Ovary (tissue), 9 donors: Measurements from ENCODE around the gene SEPTIN7. TPM values are rescaled to one million over a fixed set of nuclear protein-coding genes. Genes with fewer than 3 reads are reported as not detected.

Source experiments
- DNase-seq, 5 donors: peaks; one replicate each; pipeline ENCODE4 v3.0.0-alpha.2; 2019 to 2020
- H3K27ac ChIP-seq, 2 donors: fragments of 200-600 bp; one replicate each; pipeline versions ENCODE4 v1.5.1 to v1.8.0; 2019 to 2022
- H3K27me3 ChIP-seq: fragments of 200-600 bp; one replicate; pipeline ENCODE4 v1.8.0; 2022
- H3K36me3 ChIP-seq: fragments of 200-600 bp; sonication (generic); one replicate; pipeline ENCODE4 v1.5.1; 2019
- H3K4me1 ChIP-seq: one replicate; pipeline ENCODE4 v1.8.1; 2013; ENCODE audit warnings: mild to moderate bottlenecking, moderate library complexity; ENCODE audit not compliant: insufficient read depth
- H3K4me3 ChIP-seq: fragments of 200-600 bp; sonication (generic); one replicate; pipeline ENCODE4 v1.5.1; 2017
- H3K9me3 ChIP-seq, 2 donors: fragments of 200-600 bp in 1 of 2; sonication (generic) in 1 of 2; one replicate each; pipeline versions ENCODE4 v1.5.1 to v1.8.1; 2013 to 2019; ENCODE audit warnings: mild to moderate bottlenecking in 1 of 2, moderate library complexity in 1 of 2
- CTCF ChIP-seq, 3 donors: fragments of 450-650 bp in 2 of 3; fragments of 200-600 bp in 1 of 3; IDR thresholded peaks; one replicate each; pipeline versions ENCODE4 v1.5.1 to v1.8.0; 2016 to 2022; ENCODE audit warnings: antibody characterized with exemption in 3 of 3, mild to moderate bottlenecking in 1 of 3
- EP300 ChIP-seq: sonication (generic); formaldehyde crosslinking; IDR thresholded peaks from one replicate; pipeline ENCODE4 v1.6.1; 2017; ENCODE audit warnings: antibody characterized with exemption
- POLR2A ChIP-seq: fragments of 450-650 bp; IDR thresholded peaks from one replicate; pipeline ENCODE4 v1.6.1; 2017; ENCODE audit warnings: antibody characterized with exemption, mild to moderate bottlenecking, moderate library complexity
- WGBS, 3 donors: extraction: QIAGEN DNeasy Blood & Tissue Kit in 1 of 3; methylation state at CpG; one replicate each; pipeline versions ENCODE4 v1.1.5 to v1.1.7; 2013 to 2017; 5-methylcytosine and 5-hydroxymethylcytosine counted together
- intact Hi-C, 4 donors: fragments of 100-400 bp; cut with DNase I; formaldehyde crosslinking; loops; one replicate each; pipeline versions ENCODE4 v1.11.0 to v1.15.1; 2022 to 2023
- polyA plus RNA-seq, 2 donors: library from polyadenylated mRNA; stranded (reverse); fragments of 200-250 nt in 1 of 2; fragments of 350-450 nt in 1 of 2; fragmentation: Illumina TruSeq in 1 of 2; extraction: RNeasy Lipid Tissue Mini Kit (QIAGEN cat#74804) in 1 of 2; gene quantifications; one replicate each; pipeline ENCODE4 v1.2.3, GENCODE V29; 2013 to 2014
- total RNA-seq, 7 donors: library from RNA; depleted of rRNA in 2 of 7; stranded (reverse); fragments of >200 nt in 2 of 7; fragmentation: NEBNext Ultra II Directional in 3 of 7; extraction: Animal tissue kit (Norgen Biotek cat#: 25700) in 3 of 7; gene quantifications; one replicate each; pipeline versions ENCODE4 v1.1.0 to v1.2.4, GENCODE V29; 2016 to 2023
- donor health status: DM: no; HTN: no; CAD: no; lungs with moderate emphysema.
- donor health status: DM: no; HTN: no; CAD: no.
- donor health status: Bipolar disorder and iron deficiency.
- donor health status: DM: yes; HTN: yes; CAD: no.
- donor health status: DM: no; HTN: no; CAD: no.
- donor health status: DM: yes; HTN: yes; CAD: no.

The SEPTIN7 gene
- total and polyA plus RNA-seq, 9 donors, result 141 to 356 (median 234) TPM

- no peaks in the 10 kb centered on the region for H3K36me3 ChIP-seq
- H3K9me3 ChIP-seq, result no peaks in the 10 kb centered on the region
- H3K27ac ChIP-seq, result no peak overlapping the region
- 4 to 8% (median 7%) methylated on average over 3 of the region's 3 CpGs for WGBS, 3 donors
- no peak for TF ChIP-seq CTCF (IDR thresholded peaks at IDR 0.05)
- TF ChIP-seq POLR2A, result no peak
- intact Hi-C loops, result loop anchor here (5.0 to 10.0 kb wide), 4 partner anchors 88 to 105 kb away; no protein-coding TSS in a partner anchor
- peaks cover 7% of the 10 kb centered on the region for H3K4me1 ChIP-seq
- H3K27me3 ChIP-seq, result no peaks in the 10 kb centered on the region
- H3K4me3 ChIP-seq, result peak overlapping the region; percentile 98
- DNase-seq, result no peak
These were observed 1.8 kb downstream of the SEPTIN7 start for GRCh38 chr7:35802649-35803048.

- no peak overlapping the region for H3K27ac ChIP-seq
- H3K27me3 ChIP-seq, result no peaks in the 10 kb centered on the region
- WGBS, 3 donors, result 93 to 95% (median 95%) methylated on average over 10 of the region's 10 CpGs
- intact Hi-C loops, result loop anchor here (5.0 to 10.0 kb wide), 4 partner anchors 90 to 103 kb away; no protein-coding TSS in a partner anchor
- TF ChIP-seq EP300, result no peak
- no peak for TF ChIP-seq CTCF (IDR thresholded peaks at IDR 0.05)
- no peak for TF ChIP-seq POLR2A
- no peaks in the 10 kb centered on the region for H3K9me3 ChIP-seq
- DNase-seq, result no peak
- no peak overlapping the region for H3K4me3 ChIP-seq
- H3K4me1 ChIP-seq, result peaks cover 7% of the 10 kb centered on the region
- no peaks in the 10 kb centered on the region for H3K36me3 ChIP-seq
These were observed 3.5 kb downstream of the SEPTIN7 start for GRCh38 chr7:35804231-35804970.

- no peaks in the 10 kb centered on the region for H3K27me3 ChIP-seq
- no peak overlapping the region for H3K27ac ChIP-seq
- no peaks in the 10 kb centered on the region for H3K9me3 ChIP-seq
- H3K36me3 ChIP-seq, result no peaks in the 10 kb centered on the region
- H3K4me3 ChIP-seq, result no peak overlapping the region
- intact Hi-C loops, result loop anchor here in 2 of 4 donors (10.0 kb wide), 2 partner anchors 91 to 99 kb away; no protein-coding TSS in a partner anchor
- no peak for DNase-seq
- 39 to 40% (median 40%) methylated on average over 3 of the region's 3 CpGs for WGBS, 3 donors
- TF ChIP-seq POLR2A, result no peak
- TF ChIP-seq CTCF (IDR thresholded peaks at IDR 0.05), result no peak
- no peak for TF ChIP-seq EP300
- H3K4me1 ChIP-seq, result peaks cover 7% of the 10 kb centered on the region
These were observed 5.0 kb downstream of the SEPTIN7 start for GRCh38 chr7:35805876-35806275.

- Histone ChIP-seq H3K4me3 (no peak overlapping the region), H3K27ac (no peak overlapping the region), H3K36me3 (no peaks in the 10 kb centered on the region), H3K27me3 (no peaks in the 10 kb centered on the region), H3K9me3 (no peaks in the 10 kb centered on the region), H3K4me1 (peaks cover 2% of the 10 kb centered on the region)
- WGBS, 3 donors, result 89 to 94% (median 93%) methylated on average over 1 of the region's 1 CpG
- TF ChIP-seq POLR2A, result no peak
- no peak for TF ChIP-seq CTCF (IDR thresholded peaks at IDR 0.05)
- TF ChIP-seq EP300, result no peak
- intact Hi-C loops, result no loop called here
- no peak for DNase-seq
These were observed 15.7 kb downstream of the SEPTIN7 start for GRCh38 chr7:35816514-35816913.
